Fibroblast of the aortic adventitia (primary cell): ENCODE measurements around the gene GALNT16. TPM values are rescaled to one million over a fixed set of nuclear protein-coding genes. Genes with fewer than 3 reads are reported as not detected.

Source experiments
- DNase-seq: peaks from one replicate; pipeline ENCODE4 v3.0.0-alpha.2; 2010; ENCODE audit warnings: low read depth
- H3K4me3 ChIP-seq: 2 replicates; pipeline ENCODE4 v1.5.1; 2011; ENCODE audit warnings: low read depth, mild to moderate bottlenecking, control low read depth, low read length, moderate library complexity
- CTCF ChIP-seq: IDR thresholded peaks from 2 replicates; pipeline ENCODE4 v1.5.1; 2011; ENCODE audit warnings: mild to moderate bottlenecking, low read length, control low read depth, inconsistent platforms; ENCODE audit not compliant: insufficient read depth
- total RNA-seq: library from RNA; depleted of rRNA; stranded (reverse); fragments of >200 nt; gene quantifications from 2 replicates; pipeline ENCODE4 v1.2.3, GENCODE V29; 2012; ENCODE audit warnings: low replicate concordance

GALNT16 gene
- total RNA-seq, 1 donor, result 4.6 TPM

- no peak for TF ChIP-seq CTCF
- no peak for DNase-seq
These were observed 97.1 kb downstream of the GALNT16 start for GRCh38 chr14:69356903-69357543.

GRCh38 chr14:69357544-69358200, 97.7 kb downstream of the GALNT16 start:
- no peak overlapping the region for H3K4me3 ChIP-seq
- no peak for DNase-seq
- TF ChIP-seq CTCF, result no peak

More at GRCh38 chr14:69356903-69357543, 97.1 kb downstream of the GALNT16 start:
- no peak overlapping the region for H3K4me3 ChIP-seq

- no peak for DNase-seq
These were observed 98.4 kb downstream of the GALNT16 start for GRCh38 chr14:69358233-69358963.

GRCh38 chr14:69358966-69359365, 99.0 kb downstream of the GALNT16 start:
- no peak overlapping the region for H3K4me3 ChIP-seq
- no peak for DNase-seq
- no peak for TF ChIP-seq CTCF

More at GRCh38 chr14:69358233-69358963, 98.4 kb downstream of the GALNT16 start:
- TF ChIP-seq CTCF, result no peak
- H3K4me3 ChIP-seq, result no peak overlapping the region

GRCh38 chr14:69360438-69361108, 100.6 kb downstream of the GALNT16 start:
- TF ChIP-seq CTCF, result no peak
- H3K4me3 ChIP-seq, result no peak overlapping the region
- no peak for DNase-seq

- peak; percentile 66 for DNase-seq
- TF ChIP-seq CTCF, result peak; percentile 88
- no peak overlapping the region for H3K4me3 ChIP-seq
These were observed 103.1 kb downstream of the GALNT16 start for GRCh38 chr14:69363055-69363454.
